ENCODE measurements around the gene SLC5A5. TPM values are rescaled to one million over a fixed set of nuclear protein-coding genes. Genes with fewer than 3 reads are reported as not detected.

SLC5A5 gene
- total RNA-seq, 1 experiment from 2014 or later, result 1.8 TPM

DNA sequence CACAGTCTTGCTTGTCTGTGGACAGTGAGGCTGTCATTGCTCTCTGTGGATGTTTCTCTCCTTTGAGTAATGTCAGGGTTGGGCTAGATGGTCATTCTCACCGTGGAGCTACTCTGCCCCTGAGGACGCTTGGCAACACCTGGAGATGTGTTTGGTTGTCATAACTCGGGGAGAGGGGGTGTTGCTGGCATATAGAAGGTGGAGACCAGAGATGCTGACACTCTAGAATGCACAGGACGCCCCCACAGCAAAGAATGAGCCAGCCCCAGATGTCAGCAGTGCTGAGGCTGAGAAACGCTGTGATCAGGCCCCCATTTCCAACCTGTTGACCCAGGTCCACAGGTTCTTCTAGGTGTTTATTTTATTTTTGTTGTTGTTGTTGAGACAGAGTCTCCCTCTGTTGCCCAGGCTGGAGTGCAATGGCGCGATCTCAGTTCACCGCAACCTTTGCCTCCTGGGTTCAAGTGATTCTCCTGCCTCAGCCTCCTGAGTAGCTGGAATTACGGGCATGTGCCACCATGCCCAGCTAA is 65.7 kb downstream of the SLC5A5 start:
- H3K27ac ChIP-seq (ENCODE audit: insufficient read length, low read depth, low read length), result no peak overlapping the region
- H3K18ac ChIP-seq (ENCODE audit: insufficient read length, low read depth, low read length), result no peak overlapping the region
- H4K5ac ChIP-seq (ENCODE audit: insufficient read length, low read depth, low read length), result no peak overlapping the region
- H2BK5ac ChIP-seq (ENCODE audit: insufficient read length, low read length), result no peak overlapping the region
- H3K79me2 ChIP-seq (ENCODE audit: insufficient read depth, low read length), result peaks cover 2% of the 10 kb centered on the region; the same call in 1 of the 2 replicates
- TF ChIP-seq, protein P1, sequence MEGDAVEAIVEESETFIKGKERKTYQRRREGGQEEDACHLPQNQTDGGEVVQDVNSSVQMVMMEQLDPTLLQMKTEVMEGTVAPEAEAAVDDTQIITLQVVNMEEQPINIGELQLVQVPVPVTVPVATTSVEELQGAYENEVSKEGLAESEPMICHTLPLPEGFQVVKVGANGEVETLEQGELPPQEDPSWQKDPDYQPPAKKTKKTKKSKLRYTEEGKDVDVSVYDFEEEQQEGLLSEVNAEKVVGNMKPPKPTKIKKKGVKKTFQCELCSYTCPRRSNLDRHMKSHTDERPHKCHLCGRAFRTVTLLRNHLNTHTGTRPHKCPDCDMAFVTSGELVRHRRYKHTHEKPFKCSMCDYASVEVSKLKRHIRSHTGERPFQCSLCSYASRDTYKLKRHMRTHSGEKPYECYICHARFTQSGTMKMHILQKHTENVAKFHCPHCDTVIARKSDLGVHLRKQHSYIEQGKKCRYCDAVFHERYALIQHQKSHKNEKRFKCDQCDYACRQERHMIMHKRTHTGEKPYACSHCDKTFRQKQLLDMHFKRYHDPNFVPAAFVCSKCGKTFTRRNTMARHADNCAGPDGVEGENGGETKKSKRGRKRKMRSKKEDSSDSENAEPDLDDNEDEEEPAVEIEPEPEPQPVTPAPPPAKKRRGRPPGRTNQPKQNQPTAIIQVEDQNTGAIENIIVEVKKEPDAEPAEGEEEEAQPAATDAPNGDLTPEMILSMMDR (conservative IDR thresholded peaks at IDR 0.05), result no peak
- H3K23ac ChIP-seq (ENCODE audit: insufficient read length, low read depth, low read length), result no peak overlapping the region
- no peaks in the 10 kb centered on the region for H3K9me3 Mint-ChIP-seq
- no peak overlapping the region for H3K4ac ChIP-seq (ENCODE audit: low read depth, low read length)
- no peak overlapping the region for H2BK20ac ChIP-seq (ENCODE audit: low read depth, low read length, poor library complexity, severe bottlenecking)
- no peak overlapping the region for H3K56ac ChIP-seq (ENCODE audit: insufficient read length, low read depth, low read length)
- H4K8ac ChIP-seq (replicated peaks; ENCODE audit: insufficient read length, low read depth, low read length), result no peak overlapping the region
- no peak for DNase-seq
- no peak overlapping the region for H2BK120ac ChIP-seq (ENCODE audit: low read depth, low read length, poor library complexity, severe bottlenecking)
- no peaks in the 10 kb centered on the region for H3K9me3 ChIP-seq (ENCODE audit: control insufficient read depth, low read depth, low read length)
- no peaks in the 10 kb centered on the region for H3K79me1 ChIP-seq (ENCODE audit: insufficient read depth, low read depth, low read length, poor library complexity, severe bottlenecking)
- no peak overlapping the region for H2BK12ac ChIP-seq (ENCODE audit: insufficient read length, low read depth, low read length)
- no peak overlapping the region for H3K9ac ChIP-seq (ENCODE audit: extremely low read depth, insufficient read length, low read length)
- no peak overlapping the region for H2AFZ ChIP-seq (ENCODE audit: low read length)
- H3K4me1 Mint-ChIP-seq, result peaks cover 5 to 12% of the 10 kb centered on the region in 2 experiments
- H3K14ac ChIP-seq (ENCODE audit: insufficient read depth, low read length), result no peak overlapping the region
- H3K23me2 ChIP-seq (ENCODE audit: insufficient read length, low read depth, low read length, poor library complexity, severe bottlenecking), result peaks cover 9% of the 10 kb centered on the region
- no peaks in the 10 kb centered on the region for H3K27me3 Mint-ChIP-seq (ENCODE audit: low read depth)
- H2BK15ac ChIP-seq (ENCODE audit: low read depth, low read length), result no peak overlapping the region
- H3K27ac Mint-ChIP-seq, result no peak overlapping the region
- no peaks in the 10 kb centered on the region for H3K27me3 ChIP-seq (ENCODE audit: insufficient read depth, low read length)
- H3K4me1 ChIP-seq (ENCODE audit: insufficient read depth, low read length), result peaks cover 3% of the 10 kb centered on the region; the same call in 1 of the 2 replicates
- H4K91ac ChIP-seq (ENCODE audit: insufficient read length, low read depth, low read length), result no peak overlapping the region
- H3K4me3 Mint-ChIP-seq, result no peak overlapping the region; a peak in 1 of 5 replicates
- H2AK5ac ChIP-seq (ENCODE audit: insufficient read length, low read length), result no peak overlapping the region
- H3T11ph ChIP-seq (ENCODE audit: low read length), result no peak overlapping the region
- peaks cover 6 to 35% (median 24%) of the 10 kb centered on the region in 3 experiments; a peak in 5 of 7 replicates for H3K36me3 Mint-ChIP-seq (ENCODE audit: insufficient read depth in 1 of 3, low read depth in 3 of 3)
- no CpG with 5 or more reads among the region's 9 CpGs for WGBS (ENCODE audit: extremely low coverage, insufficient read length, low lambda C conversion rate)
- no peak overlapping the region for H3K4me2 ChIP-seq (ENCODE audit: insufficient read depth, insufficient read length, low read length)
- H4K20me1 ChIP-seq (ENCODE audit: control insufficient read depth, insufficient read depth, insufficient read length), result peaks cover 2% of the 10 kb centered on the region

Measured in H9 (cell line).